GM19099 (cell line): ENCODE data around the gene P3R3URF.

Experiments
- POLR2A ChIP-seq: IDR thresholded peaks from 3 replicates; pipeline ENCODE4 v1.6.1; 2011; ENCODE audit warnings: low read depth; ENCODE audit not compliant: insufficient read length; ENCODE audit errors: extremely low read depth

Gene P3R3URF

GRCh38 chr1:46132529-46133180, 43.6 kb downstream of the P3R3URF start, which contains the start of gene PIK3R3:
PIK3R3 (minus strand) TSS chr1:46132629; CDS start chr1:46131952, 677 bp downstream.
- peak; percentile 99 for TF ChIP-seq POLR2A

GRCh38 chr1:46131712-46132528, 44.4 kb downstream of the P3R3URF start:
- TF ChIP-seq POLR2A, result no peak

DNA sequence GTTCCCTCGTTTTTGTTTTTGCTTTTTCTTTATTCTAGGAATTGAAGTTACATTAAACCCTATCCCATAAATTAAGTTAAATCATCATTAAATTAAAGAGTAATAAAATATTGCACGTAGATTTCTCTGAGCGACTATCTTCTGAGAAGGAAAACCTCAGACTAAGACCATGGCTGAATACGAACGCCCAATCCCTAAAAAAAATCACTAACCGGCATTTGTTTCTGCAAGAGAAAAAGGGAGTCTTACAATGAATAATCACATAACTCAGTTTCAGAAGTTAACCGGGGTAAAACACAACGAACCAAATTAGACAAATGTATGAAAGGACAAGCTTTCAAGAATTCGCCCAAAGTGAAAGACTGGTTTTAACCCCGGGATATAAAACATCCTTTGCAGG, 45.2 kb downstream of the P3R3URF start:
- TF ChIP-seq POLR2A, result no peak

DNA sequence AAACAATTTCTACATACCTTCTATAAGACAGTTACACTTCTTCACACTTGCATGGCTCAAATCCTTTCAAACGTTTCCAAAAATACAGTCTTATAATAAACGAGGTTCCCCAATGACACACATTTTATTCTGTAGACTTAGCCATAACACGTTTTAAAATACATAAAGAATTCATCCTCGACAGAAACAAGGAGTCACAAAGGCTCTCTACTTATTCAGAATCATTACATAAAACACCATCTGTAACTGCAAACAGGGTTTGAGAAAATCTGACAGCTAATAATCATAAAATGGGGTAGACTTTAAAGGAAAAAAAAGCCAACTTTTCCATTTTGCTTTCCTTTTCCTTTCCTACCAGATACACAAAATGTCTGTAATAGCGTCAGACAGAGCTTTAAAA, 45.7 kb downstream of the P3R3URF start:
- TF ChIP-seq POLR2A, result no peak

GRCh38 chr1:46130121-46130520, 46.2 kb downstream of the P3R3URF start:
- TF ChIP-seq POLR2A, result no peak

DNA sequence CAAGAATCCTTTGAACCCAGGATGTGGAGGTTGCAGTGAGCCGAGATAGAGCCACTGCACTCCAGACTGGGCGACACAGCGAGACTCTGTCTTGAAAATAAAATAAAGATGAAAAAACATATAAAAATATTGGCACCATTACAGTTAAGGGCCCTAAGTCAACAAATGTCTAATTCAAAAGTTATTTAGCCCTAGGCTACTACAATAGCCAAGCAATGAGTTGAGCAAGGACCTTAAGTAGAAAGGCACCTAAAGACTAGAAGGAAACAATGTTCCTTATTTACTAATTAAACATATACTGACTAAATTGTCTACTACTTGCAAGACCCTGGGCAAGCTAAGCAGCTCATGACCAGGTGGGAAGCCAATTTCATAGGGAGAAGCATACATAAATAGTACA, 47.9 kb downstream of the P3R3URF start:
- TF ChIP-seq POLR2A, result no peak
